SW 1271 (cell line): ENCODE results near the gene GPR155.
"Not testable (repeated sequence)": the region's sequence is repeated elsewhere in the genome, so short reads cannot be mapped to it uniquely, and the experiment has no call there.

Experiments used
- DNase-seq, 2 experiments: peaks; one replicate each; lab custom pipeline; 2025; lab: John Stamatoyannopoulos, UW

The GPR155 gene

GRCh38 chr2:174490051-174490450 lies 3.2 kb upstream of the GPR155 start:
- no peak for DNase-seq

DNA sequence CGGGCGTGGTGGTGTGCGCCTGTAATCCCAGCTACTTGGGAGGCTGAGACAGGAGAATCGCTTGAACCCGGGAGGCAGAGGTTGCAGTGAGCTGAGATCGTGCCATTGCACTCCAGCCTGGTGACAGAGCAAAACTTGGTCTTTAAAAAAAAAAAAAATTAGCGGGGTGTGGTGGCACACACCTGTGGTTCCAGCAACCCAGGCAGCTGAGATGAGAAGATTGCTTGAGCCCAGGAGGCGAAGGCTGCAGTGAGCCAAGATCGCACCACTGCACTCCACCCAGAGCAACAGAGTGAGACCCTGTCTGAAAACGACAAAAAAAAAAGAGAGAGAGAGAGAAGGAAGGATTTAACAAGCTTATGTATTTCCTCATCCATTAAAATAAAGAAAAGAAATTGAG lies 2.7 kb upstream of the GPR155 start:
- DNase-seq = not testable (repeated sequence)

DNA sequence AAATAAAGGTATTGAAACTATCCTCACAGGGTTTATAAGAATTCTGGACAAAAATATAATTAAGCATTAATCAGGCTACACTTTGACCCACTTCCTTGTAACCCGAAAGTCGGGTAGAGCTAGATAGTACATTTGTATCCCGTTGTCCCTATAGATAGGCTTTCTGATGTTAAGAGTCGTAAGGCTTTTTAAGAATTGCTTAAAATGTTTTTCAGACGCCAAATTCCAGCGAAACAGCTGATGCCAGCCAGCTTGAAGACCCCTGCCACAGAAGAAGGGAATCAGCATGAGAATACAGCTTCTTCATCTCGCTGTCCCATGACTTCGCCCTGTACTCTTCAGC lies 962 bp upstream of the GPR155 start:
- no peak for DNase-seq

DNA sequence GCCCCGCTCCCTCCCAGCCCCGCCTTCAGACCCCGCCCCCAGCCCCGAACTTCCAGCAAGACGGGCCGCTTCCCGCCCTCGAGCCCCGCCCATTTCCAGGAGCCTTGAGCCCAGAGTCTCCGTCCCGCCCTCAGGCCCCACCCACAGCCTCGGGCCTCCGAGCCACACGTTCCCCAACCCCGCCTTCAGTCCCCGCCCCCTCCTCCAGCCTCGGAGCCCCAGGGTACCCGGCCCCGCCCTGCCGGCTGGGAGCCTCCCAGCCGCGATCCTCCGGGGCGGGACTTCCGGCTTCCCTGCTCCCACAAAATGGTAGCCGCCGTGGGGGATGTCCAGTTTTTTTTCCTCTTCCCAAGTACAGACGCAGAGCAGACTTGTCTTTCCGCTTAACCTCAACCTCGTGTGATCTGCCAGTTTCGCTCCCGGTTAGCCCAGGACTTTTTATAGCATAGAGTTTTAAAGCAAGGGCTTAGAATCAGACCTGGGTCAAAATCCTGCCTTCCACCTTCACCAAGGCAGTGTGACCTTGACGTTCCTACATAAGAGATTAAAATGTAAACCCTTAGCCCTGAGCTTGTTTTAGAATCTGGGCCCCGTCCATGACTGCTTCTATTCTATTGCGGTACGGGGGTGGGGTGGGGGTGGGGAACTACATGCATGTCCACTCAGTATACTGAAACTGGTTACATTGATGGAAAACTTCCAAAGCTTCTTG lies 435 bp upstream of the GPR155 start:
- peak; percentile 89 to 93 for DNase-seq

DNA sequence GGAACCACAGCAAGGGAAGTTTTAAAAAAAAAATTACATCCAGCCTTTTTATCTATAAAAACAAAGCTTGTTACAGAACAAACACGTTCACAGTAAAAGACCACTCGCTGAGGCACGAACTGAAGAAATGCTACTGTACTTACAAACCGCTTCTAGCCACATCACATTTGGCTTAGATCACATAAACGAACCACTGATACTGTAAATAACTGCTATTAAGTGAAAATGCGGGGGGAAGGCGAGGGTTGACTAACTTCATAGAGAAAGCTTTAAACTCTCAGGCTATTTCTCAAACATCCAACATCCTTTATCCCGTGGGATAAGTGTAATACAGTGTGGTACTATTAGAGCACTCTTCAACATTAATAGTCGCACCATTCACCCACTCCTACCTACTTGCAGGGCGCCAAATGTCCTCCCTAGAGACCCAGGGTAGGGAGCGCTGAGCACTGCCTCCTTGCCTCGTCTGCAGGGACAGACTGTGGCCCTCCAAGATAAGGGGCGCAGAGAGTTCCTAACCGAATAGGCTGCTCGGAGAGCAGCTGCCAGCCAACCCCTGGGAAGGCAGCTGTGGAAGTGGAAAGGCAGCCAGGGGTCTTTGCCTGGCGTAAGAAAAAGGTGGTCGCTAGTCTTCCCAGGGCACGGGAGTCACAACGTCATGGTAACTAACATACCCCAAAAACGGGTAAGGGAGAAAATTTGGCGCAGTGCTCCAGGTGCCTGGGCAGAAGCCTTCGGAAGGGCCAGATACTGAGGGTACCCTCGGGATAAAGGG lies 854 bp downstream of the GPR155 start:
- DNase-seq = no peak

GRCh38 chr2:174485045-174485444 lies 1.8 kb downstream of the GPR155 start:
- DNase-seq = not testable (repeated sequence)

DNA sequence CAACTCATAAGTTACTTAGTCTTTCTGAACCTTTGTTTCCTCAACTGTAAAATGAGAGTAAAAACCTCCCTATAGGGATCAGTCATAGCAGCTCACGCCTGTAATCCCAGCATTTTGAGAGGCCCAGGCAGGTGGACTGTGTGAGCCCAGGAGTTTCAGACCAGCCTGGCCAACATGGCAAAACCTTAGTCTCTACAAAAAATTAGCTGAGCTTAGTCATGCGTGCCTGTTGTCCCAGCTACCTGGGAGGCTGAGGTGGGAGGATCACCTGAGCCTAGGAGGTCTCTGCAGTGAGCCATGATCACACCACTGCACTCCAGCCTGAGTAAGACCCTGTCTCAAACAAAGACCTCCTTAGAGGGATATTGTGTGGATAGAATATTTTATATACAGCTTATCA lies 2.3 kb downstream of the GPR155 start:
- DNase-seq = no peak

DNA sequence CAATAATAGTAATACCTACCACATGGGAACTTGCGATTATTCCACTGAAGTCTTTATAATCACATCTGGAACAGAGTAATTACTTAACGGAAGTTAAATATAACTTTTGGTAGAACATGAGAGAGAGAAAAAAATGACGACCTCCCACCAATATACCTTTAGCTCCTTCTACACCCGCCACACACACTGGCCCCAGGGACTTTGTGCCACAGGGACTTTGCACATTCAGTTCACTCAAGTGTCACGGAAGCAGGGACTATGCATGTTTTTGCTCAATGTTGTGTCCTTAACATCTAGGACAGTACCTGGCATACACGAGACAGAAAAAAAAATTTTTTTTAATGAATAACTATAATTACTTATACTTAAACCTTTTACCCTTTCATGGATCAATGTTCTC lies 4.0 kb downstream of the GPR155 start:
- no peak for DNase-seq

GRCh38 chr2:174477759-174478158 lies 9.1 kb downstream of the GPR155 start:
- no peak for DNase-seq

DNA sequence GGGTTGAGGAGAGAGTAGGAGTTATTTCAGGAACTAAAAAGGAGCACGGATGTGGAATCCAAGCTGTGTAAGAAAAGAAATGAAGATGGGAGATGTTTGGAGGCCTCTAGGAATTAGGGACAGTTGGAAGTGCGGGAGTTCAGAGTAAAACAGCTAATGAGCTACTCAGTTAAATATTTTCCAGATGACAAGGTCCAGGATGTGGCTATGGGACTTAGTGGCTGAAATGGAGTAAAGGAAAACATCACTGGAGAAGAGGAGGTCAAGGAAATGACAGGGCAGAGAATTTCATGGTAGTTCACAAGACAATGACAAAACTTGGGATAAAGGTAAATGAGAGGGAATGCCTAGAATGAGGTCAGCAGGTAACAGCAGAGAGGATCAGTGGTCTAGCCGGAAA lies 13.0 kb downstream of the GPR155 start:
- peak in 1 of 2 experiments; percentile 15 for DNase-seq

DNA sequence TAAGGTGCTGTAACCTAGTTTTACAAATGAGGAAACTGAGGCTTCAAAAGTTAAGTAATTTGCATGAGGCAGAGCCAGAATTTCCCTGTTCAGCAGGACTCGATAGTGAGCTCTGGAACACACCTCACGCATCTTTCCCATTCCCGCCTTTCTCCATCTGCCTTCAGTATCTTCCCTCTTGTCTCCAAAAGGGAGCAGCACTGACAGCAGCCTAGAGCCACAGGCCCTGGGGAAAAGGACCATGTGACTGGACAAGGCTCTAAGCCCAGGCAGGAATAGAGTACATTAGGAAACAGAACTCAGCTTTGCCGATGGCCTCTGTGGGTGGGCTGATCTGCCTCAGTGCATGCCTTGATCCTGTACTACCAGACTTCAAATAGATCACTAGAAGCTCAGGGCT lies 21.5 kb downstream of the GPR155 start:
- no peak for DNase-seq

DNA sequence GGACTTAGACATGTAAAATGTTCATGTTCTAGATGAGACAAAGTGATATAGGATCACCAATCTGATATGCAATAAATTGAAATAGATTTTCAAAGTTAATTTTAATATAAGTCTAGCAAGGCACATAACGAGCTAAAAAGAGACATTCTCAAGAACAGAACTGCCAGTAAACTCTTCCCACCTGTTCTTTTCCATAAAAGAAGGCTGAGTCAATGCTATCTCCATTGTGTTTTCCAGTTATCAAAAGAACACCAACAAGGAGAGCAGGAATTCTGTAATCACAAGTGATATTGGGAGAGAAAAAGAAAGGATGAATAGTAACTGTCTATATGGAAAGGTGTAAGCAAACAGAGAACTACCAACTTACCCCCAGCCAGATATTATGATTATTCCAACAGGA lies 25.6 kb downstream of the GPR155 start:
- DNase-seq = no peak

DNA sequence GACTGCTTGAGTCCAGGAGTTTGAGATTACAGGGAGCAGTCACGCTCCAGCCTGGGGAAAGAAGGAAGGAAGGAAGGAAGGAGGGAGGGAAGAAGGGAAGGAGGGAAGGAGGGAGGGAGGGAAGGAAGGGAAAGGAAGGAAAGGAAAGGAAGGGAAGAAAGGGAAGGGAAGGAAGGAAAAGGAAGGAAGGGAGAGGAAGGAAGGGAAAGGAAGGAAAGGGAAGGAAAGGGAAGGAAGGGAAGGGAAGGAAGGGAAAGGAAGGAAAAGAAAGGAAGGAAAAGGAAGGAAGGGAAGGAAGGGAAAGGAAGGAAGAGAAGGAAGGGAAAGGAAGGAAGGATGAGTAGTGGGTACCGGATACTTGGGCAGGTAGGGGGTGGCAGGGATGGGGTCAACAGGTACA lies 32.3 kb downstream of the GPR155 start:
- DNase-seq = no peak

DNA sequence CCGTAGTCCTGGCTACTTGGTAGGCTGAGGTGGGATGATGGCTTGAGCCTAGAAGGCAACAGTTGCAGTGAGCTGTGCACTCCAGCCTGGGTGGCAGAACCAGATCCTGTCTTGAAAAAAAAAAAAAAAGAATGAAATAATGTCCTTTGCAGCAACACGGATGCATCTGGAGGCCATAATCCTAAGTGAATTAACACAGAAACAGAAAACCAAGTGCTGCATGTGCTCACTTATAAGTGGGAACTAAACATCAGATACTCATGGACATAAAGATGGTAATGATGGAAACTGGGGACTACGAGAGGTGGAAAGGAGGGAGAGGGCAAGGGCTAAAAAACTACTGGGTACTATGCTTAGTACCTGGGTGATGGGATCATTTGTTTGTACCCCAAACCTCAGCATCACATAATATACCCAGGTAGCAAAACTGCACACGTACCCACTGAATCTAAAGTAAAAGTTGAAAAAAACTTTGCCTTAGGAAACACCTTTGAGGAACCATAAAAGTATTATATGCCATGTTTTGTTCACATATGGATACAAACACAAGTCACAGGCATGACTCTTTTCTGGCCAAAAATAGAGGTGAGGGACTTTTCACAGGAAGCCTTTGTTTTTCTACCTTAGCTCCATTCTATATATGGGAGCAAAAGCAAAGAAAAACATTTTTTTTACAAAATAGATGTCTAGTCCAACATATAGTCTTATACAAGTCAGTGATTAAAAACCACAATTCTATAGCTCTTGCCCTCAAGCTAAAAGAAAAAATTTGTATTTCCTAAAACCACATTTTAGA lies 36.6 kb downstream of the GPR155 start:
- no peak for DNase-seq

DNA sequence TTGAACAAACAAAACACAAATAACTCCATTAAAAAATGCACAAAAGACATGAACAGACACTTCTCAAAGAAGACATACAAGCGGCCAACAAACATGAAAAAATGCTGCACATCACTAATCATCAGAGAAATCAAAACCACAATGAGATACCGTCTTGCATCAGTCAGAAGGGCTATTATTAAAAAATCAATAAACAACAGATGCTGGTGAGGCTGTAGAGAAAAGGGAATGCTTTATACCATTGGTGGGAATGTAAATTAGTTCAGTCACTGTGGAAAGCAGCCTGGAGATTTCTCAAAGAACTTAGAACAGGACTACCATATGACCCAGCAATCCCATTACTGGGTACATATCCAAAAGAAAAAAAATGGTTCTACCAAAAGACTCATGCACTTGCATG lies 37.8 kb downstream of the GPR155 start:
- no peak for DNase-seq

DNA sequence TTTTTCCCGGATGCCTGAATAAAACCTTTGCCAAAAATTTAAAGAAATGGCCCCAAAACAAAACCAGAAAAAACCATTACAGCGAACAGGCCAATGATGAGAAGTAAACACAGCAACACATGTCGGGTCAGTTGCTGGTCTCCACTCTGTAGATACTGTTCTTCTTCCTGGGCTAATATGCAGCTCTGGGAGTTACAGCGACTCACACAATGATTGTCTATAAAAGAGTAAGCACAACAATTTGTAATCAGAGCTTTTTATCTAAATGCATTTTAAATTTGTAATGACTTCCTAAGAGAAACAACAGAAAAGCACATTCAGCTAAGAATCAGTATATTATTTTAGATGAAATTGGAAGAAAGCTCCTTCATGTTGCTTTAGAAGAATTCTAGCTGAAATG lies 40.3 kb downstream of the GPR155 start:
- DNase-seq = no peak

- DNase-seq = no peak
These were observed 41.6 kb downstream of the GPR155 start for GRCh38 chr2:174445248-174445647.

DNA sequence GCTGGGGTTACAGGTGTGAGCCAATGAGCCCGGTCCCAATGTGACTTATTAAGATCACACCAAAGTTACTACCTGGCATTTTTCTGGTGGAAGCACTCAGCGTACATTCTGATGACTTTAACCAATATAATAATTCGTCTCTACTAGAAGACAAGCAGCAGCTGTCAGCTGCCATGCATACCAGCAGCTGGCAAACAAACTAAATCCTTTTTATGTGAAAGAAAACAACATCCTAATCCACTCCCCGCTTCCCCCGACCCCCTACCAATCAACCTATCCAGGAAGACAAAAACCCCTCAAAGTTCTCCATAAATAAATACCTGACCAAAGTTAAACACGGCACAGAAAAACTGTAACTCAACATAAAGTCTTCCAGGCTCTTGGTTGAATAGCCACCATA lies 42.1 kb downstream of the GPR155 start:
- no peak for DNase-seq

DNA sequence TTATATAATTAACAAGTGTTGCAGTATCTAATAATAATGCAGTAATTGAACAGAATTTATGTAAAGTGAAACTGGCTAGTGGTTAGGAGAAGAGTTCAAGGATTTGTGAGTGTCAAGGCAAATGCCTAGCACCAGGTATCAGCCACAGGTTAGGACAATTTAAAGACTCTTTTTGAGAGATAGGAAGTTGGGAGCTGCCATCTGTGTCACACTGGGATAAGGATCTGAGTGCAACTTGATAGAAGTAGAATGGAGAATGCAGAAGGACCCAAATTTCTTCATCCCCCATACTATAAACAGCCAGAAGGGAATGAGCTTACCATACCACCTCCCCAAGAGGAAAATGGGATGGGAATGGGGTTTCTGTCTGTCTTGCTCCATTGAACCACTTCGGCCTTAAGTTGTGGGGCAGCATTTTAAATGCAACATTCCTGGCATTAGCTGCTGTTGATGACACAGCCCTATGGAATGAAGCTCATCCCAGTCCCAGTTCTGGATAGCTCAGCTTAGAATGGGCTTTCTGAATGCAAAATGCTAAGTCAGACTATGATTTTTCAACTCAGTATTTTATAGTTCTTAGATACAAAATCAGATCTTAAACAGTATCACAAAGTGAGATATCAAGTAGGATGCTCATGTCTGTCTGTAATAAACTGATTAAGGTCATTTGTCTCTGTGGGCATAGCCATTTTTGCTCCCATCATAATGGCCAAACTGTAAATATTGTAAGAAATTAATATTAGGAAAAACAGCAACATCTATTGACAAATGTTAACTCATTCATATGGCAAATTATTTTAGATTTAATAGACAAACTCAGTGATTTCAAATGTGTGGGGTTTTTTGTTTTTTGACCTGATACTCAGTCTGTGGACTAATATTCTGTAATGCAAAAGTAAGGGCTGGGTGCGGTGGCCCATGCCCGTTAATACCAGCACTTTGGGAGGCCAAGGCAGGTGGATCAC lies 44.0 kb downstream of the GPR155 start:
- DNase-seq = peak in 1 of 2 experiments; percentile 49

GRCh38 chr2:174439950-174440349 lies 46.9 kb downstream of the GPR155 start:
- DNase-seq = no peak

DNA sequence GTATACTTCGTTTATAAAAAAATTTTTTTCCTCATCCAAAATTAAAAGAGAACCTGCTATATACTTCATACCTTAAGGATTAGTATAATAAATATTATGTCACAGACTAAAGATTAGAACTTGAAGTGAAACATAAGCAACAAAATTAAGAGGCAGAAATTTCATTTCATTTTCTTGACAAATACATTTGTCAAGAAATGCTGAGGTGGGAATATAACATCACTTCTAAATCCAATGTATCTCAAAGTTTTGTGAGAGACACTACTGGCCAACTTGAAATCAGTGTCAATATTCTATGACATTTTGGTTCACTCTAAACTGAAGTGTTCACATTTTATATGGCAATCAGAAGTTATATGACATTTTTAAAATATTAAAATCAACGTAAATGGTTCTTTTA lies 47.5 kb downstream of the GPR155 start:
- no peak for DNase-seq
